ENCODE data around the gene OR10A6. TPM values are rescaled to one million over a fixed set of nuclear protein-coding genes. Genes with fewer than 3 reads are reported as not detected.

OR10A6 gene
- total and polyA plus RNA-seq, 8 donors: 0.03 to 0.08 (median 0.07) TPM; not detected in 2

DNA sequence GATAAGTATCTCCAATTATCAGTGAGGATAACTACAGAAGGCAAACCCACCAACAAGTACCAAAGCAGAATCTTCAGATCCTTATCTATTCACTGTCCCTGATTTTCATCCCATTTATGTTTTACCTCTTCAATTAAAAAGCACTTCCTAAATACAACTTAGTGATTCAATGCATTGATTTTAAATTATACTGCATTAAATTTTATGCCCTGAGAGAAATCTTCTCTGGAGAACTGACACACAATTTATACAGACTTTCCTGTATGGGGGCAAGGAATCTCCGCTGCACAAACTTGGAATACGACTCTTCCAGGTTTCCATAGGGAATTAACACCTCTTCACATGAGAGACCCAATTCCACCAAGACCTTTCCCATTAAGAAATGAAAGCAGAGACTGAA lies 10.5 kb upstream of the OR10A6 start, which contains the start of gene OR10A3:
Gene OR10A3, minus strand, starts transcription at position 101 of the 400 bp plus-strand sequence. CDS start 2,188 bp downstream, outside the sequence.
- Histone ChIP-seq H3K4me3 (no peak within 1 kb of the TSS), H3K27me3 (no peaks in the 10 kb centered on the region), H3K36me3 (no peaks in the 10 kb centered on the region), H3K9me3 (peaks cover 0 to 22% of the 10 kb centered on the region in 2 donors), H3K27ac (no peak within 1 kb of the TSS), H3K4me1 (no peaks in the 10 kb centered on the region)
- TF ChIP-seq, protein P1, sequence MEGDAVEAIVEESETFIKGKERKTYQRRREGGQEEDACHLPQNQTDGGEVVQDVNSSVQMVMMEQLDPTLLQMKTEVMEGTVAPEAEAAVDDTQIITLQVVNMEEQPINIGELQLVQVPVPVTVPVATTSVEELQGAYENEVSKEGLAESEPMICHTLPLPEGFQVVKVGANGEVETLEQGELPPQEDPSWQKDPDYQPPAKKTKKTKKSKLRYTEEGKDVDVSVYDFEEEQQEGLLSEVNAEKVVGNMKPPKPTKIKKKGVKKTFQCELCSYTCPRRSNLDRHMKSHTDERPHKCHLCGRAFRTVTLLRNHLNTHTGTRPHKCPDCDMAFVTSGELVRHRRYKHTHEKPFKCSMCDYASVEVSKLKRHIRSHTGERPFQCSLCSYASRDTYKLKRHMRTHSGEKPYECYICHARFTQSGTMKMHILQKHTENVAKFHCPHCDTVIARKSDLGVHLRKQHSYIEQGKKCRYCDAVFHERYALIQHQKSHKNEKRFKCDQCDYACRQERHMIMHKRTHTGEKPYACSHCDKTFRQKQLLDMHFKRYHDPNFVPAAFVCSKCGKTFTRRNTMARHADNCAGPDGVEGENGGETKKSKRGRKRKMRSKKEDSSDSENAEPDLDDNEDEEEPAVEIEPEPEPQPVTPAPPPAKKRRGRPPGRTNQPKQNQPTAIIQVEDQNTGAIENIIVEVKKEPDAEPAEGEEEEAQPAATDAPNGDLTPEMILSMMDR (IDR thresholded peaks at IDR 0.05): no peak
- ATAC-seq (no peak), DNase-seq (no peak)
- intact Hi-C loops (cut with DNase I): no loop called here

DNA sequence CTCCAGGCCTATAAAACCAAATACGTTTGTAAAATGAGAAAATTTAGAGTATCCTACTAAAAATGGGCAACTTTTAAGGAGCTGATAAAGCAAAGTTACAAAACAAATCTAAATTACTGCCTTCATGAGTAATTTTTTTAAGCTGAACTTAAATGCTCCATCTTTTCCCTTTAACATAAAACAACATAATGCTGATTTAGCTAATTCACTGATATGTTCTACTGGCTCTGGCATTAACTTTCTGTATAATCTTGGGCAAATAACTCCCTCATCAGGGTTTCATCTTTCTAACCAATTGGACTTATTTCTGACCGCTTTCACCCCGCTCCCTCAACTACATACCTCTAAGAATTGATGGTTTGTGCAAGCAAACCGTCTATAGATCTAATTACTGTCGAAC lies 10.1 kb upstream of the OR10A6 start:
- ATAC-seq (no peak), DNase-seq (no peak)
- H3K9me3 ChIP-seq: peaks cover 0 to 22% of the 10 kb centered on the region in 2 donors
- H3K4me1 ChIP-seq: no peaks in the 10 kb centered on the region
- H3K27ac ChIP-seq: no peak overlapping the region
- no peaks in the 10 kb centered on the region for H3K27me3 ChIP-seq
- no peaks in the 10 kb centered on the region for H3K36me3 ChIP-seq
- H3K4me3 ChIP-seq: no peak overlapping the region
- intact Hi-C loops (cut with DNase I): no loop called here
- TF ChIP-seq, protein P1 (IDR thresholded peaks at IDR 0.05): no peak

DNA sequence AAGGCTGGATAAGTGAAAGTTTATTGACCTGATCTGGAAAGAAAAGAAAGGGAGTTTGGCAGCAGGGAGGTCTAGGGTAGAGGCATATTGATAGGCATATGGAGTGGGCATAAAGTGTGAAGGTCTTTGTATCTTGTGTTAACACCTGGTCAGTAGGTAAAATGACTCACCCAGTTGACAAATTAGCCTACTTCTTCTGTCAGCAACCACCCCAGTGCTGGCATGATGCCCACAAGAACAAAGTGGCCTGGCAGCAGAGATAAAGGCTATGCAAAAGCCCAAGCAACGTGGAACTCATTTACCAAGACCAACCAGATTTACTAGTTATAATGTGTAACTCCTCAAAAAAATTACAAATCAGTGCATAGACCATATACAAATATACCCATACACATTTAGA lies 5.5 kb upstream of the OR10A6 start:
- Histone ChIP-seq H3K36me3 (no peaks in the 10 kb centered on the region), H3K9me3 (no peaks in the 10 kb centered on the region), H3K4me1 (no peaks in the 10 kb centered on the region), H3K27me3 (no peaks in the 10 kb centered on the region), H3K4me3 (no peak overlapping the region), H3K27ac (no peak overlapping the region)
- ATAC-seq (no peak), DNase-seq (no peak)
- intact Hi-C loops (cut with DNase I): no loop called here
- TF ChIP-seq, protein P1 (IDR thresholded peaks at IDR 0.05): no peak

DNA sequence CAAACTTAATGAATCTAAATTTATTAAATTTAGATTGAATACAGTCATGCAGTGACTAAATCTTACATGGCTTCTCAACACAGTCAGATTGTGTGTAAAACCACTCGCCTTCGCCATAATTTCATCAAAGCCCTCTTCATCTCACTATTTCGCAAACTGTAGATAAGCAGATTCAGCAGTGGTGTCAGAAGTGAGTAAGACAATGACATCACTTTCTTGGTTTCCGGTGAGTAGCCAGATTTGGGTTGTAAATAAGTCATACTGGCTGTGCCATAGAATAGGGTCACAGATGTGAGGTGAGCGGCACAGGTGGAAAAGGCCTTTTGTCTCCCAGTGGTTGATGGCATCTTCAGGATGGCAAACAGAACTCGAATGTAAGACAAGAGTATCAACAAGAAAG lies 3.4 kb downstream of the OR10A6 start:
- ATAC-seq (no peak), DNase-seq (no peak)
- no peaks in the 10 kb centered on the region for H3K27me3 ChIP-seq
- H3K9me3 ChIP-seq: no peaks in the 10 kb centered on the region
- TF ChIP-seq, protein P1 (IDR thresholded peaks at IDR 0.05): no peak
- no peak overlapping the region for H3K4me3 ChIP-seq
- no peaks in the 10 kb centered on the region for H3K36me3 ChIP-seq
- H3K4me1 ChIP-seq: no peaks in the 10 kb centered on the region
- H3K27ac ChIP-seq: no peak overlapping the region
- intact Hi-C loops (cut with DNase I): no loop called here

DNA sequence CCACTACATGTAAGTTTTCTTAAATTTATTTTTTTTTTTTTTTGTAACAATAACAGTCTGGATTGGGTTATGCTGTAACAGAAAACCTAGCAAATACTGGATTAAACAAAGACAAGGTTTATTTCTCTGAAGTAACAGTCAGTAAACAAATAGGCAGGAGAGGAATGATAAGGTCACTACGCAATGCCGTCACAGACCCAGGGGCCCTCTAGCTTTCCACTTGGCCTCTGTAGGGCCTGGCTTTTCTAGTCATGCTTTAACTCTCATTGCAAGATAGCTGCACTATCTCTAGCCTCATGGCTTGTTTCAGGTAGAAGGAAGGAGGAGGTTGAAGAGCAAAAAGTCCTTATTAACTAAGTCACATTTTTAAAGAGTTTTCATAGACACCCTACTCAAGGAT lies 6.5 kb downstream of the OR10A6 start:
- H3K36me3 ChIP-seq: no peaks in the 10 kb centered on the region
- TF ChIP-seq, protein P1 (IDR thresholded peaks at IDR 0.05): no peak
- no peak for ATAC-seq
- H3K4me1 ChIP-seq: no peaks in the 10 kb centered on the region
- no peak overlapping the region for H3K4me3 ChIP-seq
- H3K27me3 ChIP-seq: no peaks in the 10 kb centered on the region
- no peaks in the 10 kb centered on the region for H3K9me3 ChIP-seq
- H3K27ac ChIP-seq: no peak overlapping the region
- intact Hi-C loops (cut with DNase I): no loop called here
- no peak for DNase-seq
